Ascending aorta (tissue), 2 donors: Measurements from ENCODE around the gene DHCR7. TPM values are rescaled to one million over a fixed set of nuclear protein-coding genes. Genes with fewer than 3 reads are reported as not detected.

Experiments used
- DNase-seq, 2 donors: peaks; one replicate each; pipeline ENCODE4 v3.0.0-alpha.2; 2019; ENCODE audit warnings: low spot score in 2 of 2
- H3K27ac ChIP-seq, 2 donors: fragments of 200-600 bp; sonication (generic); one replicate each; pipeline ENCODE4 v1.5.1; 2016 to 2017; ENCODE audit warnings: mild to moderate bottlenecking in 1 of 2
- H3K27me3 ChIP-seq: fragments of 200-600 bp; sonication (generic); one replicate; pipeline ENCODE4 v1.5.1; 2017
- H3K36me3 ChIP-seq, 2 donors: fragments of 200-600 bp; sonication (generic); one replicate each; pipeline ENCODE4 v1.5.1; 2016
- H3K4me1 ChIP-seq, 2 donors: fragments of 200-600 bp; sonication (generic); one replicate each; pipeline ENCODE4 v1.5.1; 2016 to 2017; ENCODE audit warnings: mild to moderate bottlenecking in 1 of 2
- H3K4me3 ChIP-seq, 2 donors: fragments of 200-600 bp; sonication (generic); one replicate each; pipeline ENCODE4 v1.5.1; 2016 to 2017; ENCODE audit warnings: mild to moderate bottlenecking in 1 of 2
- H3K9me3 ChIP-seq, 2 donors: fragments of 200-600 bp; sonication (generic); one replicate each; pipeline ENCODE4 v1.5.1; 2016
- CTCF ChIP-seq, 3 experiments: fragments of 200-600 bp in 2 of 3; fragments of 450-650 bp in 1 of 3; sonication (generic) in 2 of 3; IDR thresholded peaks; one replicate each; pipeline ENCODE4 v1.5.1; 2016 to 2019; ENCODE audit warnings: antibody characterized with exemption in 3 of 3, mild to moderate bottlenecking in 1 of 3, moderate library complexity in 1 of 3
- intact Hi-C: fragments of 100-400 bp; cut with DNase I; formaldehyde crosslinking; loops from one replicate; pipeline ENCODE4 v1.15.1; 2023
- total RNA-seq: library from RNA; depleted of rRNA; stranded (reverse); fragments of >200 nt; gene quantifications from one replicate; pipeline ENCODE4 v1.1.0, GENCODE V29; 2016

Gene DHCR7
- total RNA-seq, 1 donor from 2014 or later: 66.2 TPM

GRCh38 chr11:71410363-71410966 lies 37.7 kb downstream of the DHCR7 start:
- Histone ChIP-seq H3K9me3 (no peaks in the 10 kb centered on the region), H3K27ac (no peak overlapping the region), H3K36me3 (no peaks in the 10 kb centered on the region), H3K27me3 (no peaks in the 10 kb centered on the region), H3K4me1 (no peaks in the 10 kb centered on the region), H3K4me3 (no peak overlapping the region)
- DNase-seq: no peak
- intact Hi-C loops: no loop called here
- TF ChIP-seq CTCF (IDR thresholded peaks at IDR 0.05): no peak

- DNase-seq: no peak
- Histone ChIP-seq H3K4me1 (no peaks in the 10 kb centered on the region), H3K27ac (no peak overlapping the region), H3K36me3 (no peaks in the 10 kb centered on the region), H3K9me3 (no peaks in the 10 kb centered on the region), H3K4me3 (no peak overlapping the region), H3K27me3 (no peaks in the 10 kb centered on the region)
- no peak for TF ChIP-seq CTCF (IDR thresholded peaks at IDR 0.05)
- intact Hi-C loops: no loop called here
These were observed 39.4 kb downstream of the DHCR7 start for GRCh38 chr11:71408826-71409225.

- no peak overlapping the region for H3K27ac ChIP-seq
- no peaks in the 10 kb centered on the region for H3K4me1 ChIP-seq
- H3K4me3 ChIP-seq: no peak overlapping the region
- H3K27me3 ChIP-seq: no peaks in the 10 kb centered on the region
- no peaks in the 10 kb centered on the region for H3K9me3 ChIP-seq
- intact Hi-C loops: no loop called here
- no peaks in the 10 kb centered on the region for H3K36me3 ChIP-seq
- no peak for DNase-seq
- no peak for TF ChIP-seq CTCF (IDR thresholded peaks at IDR 0.05)
These were observed 40.8 kb downstream of the DHCR7 start for GRCh38 chr11:71407356-71407755.

GRCh38 chr11:71406681-71407080 lies 41.5 kb downstream of the DHCR7 start:
- H3K9me3 ChIP-seq: no peaks in the 10 kb centered on the region
- intact Hi-C loops: no loop called here

GRCh38 chr11:71404209-71404608 lies 44.0 kb downstream of the DHCR7 start:
- Histone ChIP-seq H3K27me3 (no peaks in the 10 kb centered on the region), H3K27ac (no peak overlapping the region), H3K4me1 (no peaks in the 10 kb centered on the region), H3K36me3 (no peaks in the 10 kb centered on the region), H3K9me3 (no peaks in the 10 kb centered on the region), H3K4me3 (no peak overlapping the region)
- intact Hi-C loops: no loop called here
- DNase-seq: no peak
- TF ChIP-seq CTCF (IDR thresholded peaks at IDR 0.05): no peak

More at GRCh38 chr11:71406681-71407080, 41.5 kb downstream of the DHCR7 start:
- DNase-seq: no peak
- no peaks in the 10 kb centered on the region for H3K4me1 ChIP-seq
- H3K4me3 ChIP-seq: no peak overlapping the region
- TF ChIP-seq CTCF (IDR thresholded peaks at IDR 0.05): no peak
- no peaks in the 10 kb centered on the region for H3K36me3 ChIP-seq
- H3K27me3 ChIP-seq: no peaks in the 10 kb centered on the region
- H3K27ac ChIP-seq: no peak overlapping the region

- Histone ChIP-seq H3K36me3 (no peaks in the 10 kb centered on the region), H3K4me1 (no peaks in the 10 kb centered on the region), H3K9me3 (no peaks in the 10 kb centered on the region), H3K27ac (no peak overlapping the region), H3K4me3 (no peak overlapping the region), H3K27me3 (no peaks in the 10 kb centered on the region)
- TF ChIP-seq CTCF (IDR thresholded peaks at IDR 0.05): no peak
- DNase-seq: no peak
- intact Hi-C loops: no loop called here
These were observed 45.3 kb downstream of the DHCR7 start for GRCh38 chr11:71402878-71403277.
